ENCODE results near the gene MYH10.

The MYH10 gene

GRCh38 chr17:8444494-8444893, 186.0 kb downstream of the MYH10 start:
- DNase-seq (ENCODE audit: low read depth): no peak

- DNase-seq (ENCODE audit: low read depth): no peak
Measured at GRCh38 chr17:8443756-8444155, 186.8 kb downstream of the MYH10 start.

- no peak for DNase-seq (ENCODE audit: low read depth)
Measured at GRCh38 chr17:8442310-8442709, 188.2 kb downstream of the MYH10 start.

- no peak for DNase-seq (ENCODE audit: low read depth)
Measured at GRCh38 chr17:8441690-8442089, 188.8 kb downstream of the MYH10 start.

- DNase-seq (ENCODE audit: low read depth): no peak
Measured at GRCh38 chr17:8439681-8440080, 190.8 kb downstream of the MYH10 start.

- no peak for DNase-seq (ENCODE audit: low read depth)
Measured at GRCh38 chr17:8438441-8438840, 192.1 kb downstream of the MYH10 start.

GRCh38 chr17:8436844-8437171, 193.7 kb downstream of the MYH10 start:
- no peak for DNase-seq (ENCODE audit: low read depth)

- peak; percentile 43 for DNase-seq (ENCODE audit: low read depth)
Measured at GRCh38 chr17:8436169-8436843, 194.2 kb downstream of the MYH10 start.

- peak; percentile 98 for DNase-seq (ENCODE audit: low read depth)
Measured at GRCh38 chr17:8435245-8436168, 195.0 kb downstream of the MYH10 start, which contains the start of gene NDEL1. Gene NDEL1 (plus strand): TSS chr17:8435884. CDS start chr17:8444272, 8,388 bp downstream.

GRCh38 chr17:8430966-8431365, 199.6 kb downstream of the MYH10 start:
- no peak for DNase-seq (ENCODE audit: low read depth)

GRCh38 chr17:8426802-8427201, 203.7 kb downstream of the MYH10 start:
- no peak for DNase-seq (ENCODE audit: low read depth)

- DNase-seq (ENCODE audit: low read depth): no peak
Measured at GRCh38 chr17:8426094-8426720, 204.3 kb downstream of the MYH10 start.
